Kidney (tissue), 14 donors: ENCODE data around the gene C3orf62. TPM values are rescaled to one million over a fixed set of nuclear protein-coding genes. Genes with fewer than 3 reads are reported as not detected.

Experiments used
- DNase-seq, 5 donors: peaks; one replicate each; pipeline ENCODE4 v3.0.0-alpha.2; 2013 to 2020
- FAIRE-seq: peaks from 2 replicates; lab custom pipeline; 2012; peaks lifted over from hg19 to GRCh38; lab: Jason Lieb, UNC
- H3K27ac ChIP-seq, 2 donors: one replicate each; pipeline ENCODE4 v1.7.0; 2013; ENCODE audit warnings: low read depth in 2 of 2, low read length in 2 of 2, inconsistent platforms in 1 of 2
- H3K27me3 ChIP-seq: one replicate; pipeline ENCODE4 v1.7.1; 2013; ENCODE audit warnings: low read length, inconsistent platforms; ENCODE audit not compliant: control insufficient read depth, insufficient read depth
- H3K36me3 ChIP-seq, 3 donors: one replicate each; pipeline versions ENCODE4 v1.7.0 to v1.7.1; 2013; ENCODE audit warnings: low read length in 3 of 3, control low read depth in 1 of 3, inconsistent platforms in 1 of 3; ENCODE audit not compliant: insufficient read depth in 3 of 3, control insufficient read depth in 2 of 3
- H3K4me1 ChIP-seq, 3 donors: one replicate each; pipeline versions ENCODE4 v1.7.0 to v1.7.1; 2013; ENCODE audit warnings: low read length in 3 of 3, inconsistent platforms in 1 of 3, low read depth in 1 of 3; ENCODE audit not compliant: control insufficient read depth in 2 of 3, insufficient read depth in 2 of 3
- H3K4me3 ChIP-seq, 3 donors: one replicate each; pipeline versions ENCODE4 v1.7.0 to v1.8.1; 2013; ENCODE audit warnings: low read length in 3 of 3, control low read depth in 1 of 3, inconsistent platforms in 1 of 3
- H3K9ac ChIP-seq, 3 donors: one replicate each; pipeline versions ENCODE4 v1.7.0 to v1.7.1; 2013; ENCODE audit warnings: low read length in 3 of 3, control low read depth in 1 of 3, inconsistent platforms in 1 of 3
- H3K9me3 ChIP-seq, 3 donors: one replicate each; pipeline versions ENCODE4 v1.7.0 to v1.7.1; 2013; ENCODE audit warnings: low read length in 3 of 3, control low read depth in 1 of 3, inconsistent platforms in 1 of 3; ENCODE audit not compliant: control insufficient read depth in 2 of 3, insufficient read depth in 1 of 3
- intact Hi-C: fragments of 100-400 bp; cut with DNase I; formaldehyde crosslinking; loops from one replicate; pipeline ENCODE4 v1.11.1; 2022
- polyA plus RNA-seq: library from polyadenylated mRNA; stranded (reverse); fragments of 350-450 nt; fragmentation: Illumina TruSeq; extraction: RNeasy Lipid Tissue Mini Kit (QIAGEN cat#74804); gene quantifications from one replicate; pipeline ENCODE4 v1.2.3, GENCODE V29; 2014; ENCODE audit warnings: low read depth, low replicate concordance; ENCODE audit not compliant: insufficient read depth
- total RNA-seq: library from RNA; stranded (reverse); fragmentation: NEBNext Ultra II Directional; extraction: Animal tissue kit (Norgen Biotek cat#: 25700); gene quantifications from one replicate; pipeline ENCODE4 v1.2.1, GENCODE V29; 2021
- TF ChIP-seq, protein P1 (sequence below): IDR thresholded peaks from 3 replicates; pipeline ENCODE4 v1.5.1; 2012; ENCODE audit warnings: mild to moderate bottlenecking, moderate library complexity, borderline replicate concordance; ENCODE audit not compliant: insufficient read depth; ENCODE audit errors: extremely low read depth
- donor health status: control.
- donor health status: control.
- donor health status: control.
- donor health status: control.
- donor health status: control.
- donor health status: DM: yes; HTN: yes; CAD: no.
- donor health status: Normal renal cell carcinoma (clear cell type).

The C3orf62 gene
- total and polyA plus RNA-seq, 2 donors from 2014 or later, result 4.7 to 7.0 TPM

DNA sequence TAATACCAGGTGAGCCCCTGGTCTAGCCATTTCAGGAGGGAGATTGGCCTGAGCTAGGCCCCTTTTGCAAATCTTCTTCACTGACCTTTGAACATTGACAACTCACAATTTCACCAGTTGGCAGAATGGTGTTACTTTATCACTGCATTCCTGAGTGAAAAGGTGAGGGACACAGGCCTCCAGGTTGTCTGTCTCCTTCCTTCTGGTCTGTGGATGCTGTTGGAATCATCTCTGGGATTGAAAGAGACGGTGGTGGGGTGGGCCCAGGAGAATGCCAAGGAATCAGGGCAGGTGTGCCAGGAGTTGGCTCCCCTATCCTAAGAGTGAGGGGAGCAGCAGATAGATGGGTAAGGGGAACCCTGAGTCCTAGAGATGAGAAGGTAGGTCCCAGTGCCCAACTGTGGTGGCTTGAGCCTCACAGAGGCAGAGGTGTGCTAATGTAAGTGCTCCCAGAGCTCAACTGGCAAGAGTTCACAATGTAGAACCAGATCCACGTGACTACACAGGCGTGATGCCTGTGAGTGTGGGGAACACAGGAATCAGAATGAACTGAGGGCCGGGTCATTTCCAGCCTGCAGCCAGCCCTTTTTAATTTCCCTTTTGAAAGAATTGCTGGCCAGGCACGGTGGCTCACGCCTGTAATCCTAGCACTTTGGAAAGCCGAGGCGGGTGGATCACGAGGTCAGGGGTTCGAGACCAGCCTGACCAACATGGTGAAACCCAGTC, 11.2 kb downstream of the C3orf62 start:
- Histone ChIP-seq H3K36me3 (peaks cover 0 to 4% (median 1%) of the 10 kb centered on the region in 3 donors), H3K4me1 (peaks cover 0 to 2% (median 0%) of the 10 kb centered on the region in 3 donors), H3K27me3 (no peaks in the 10 kb centered on the region), H3K9ac (no peak overlapping the region), H3K27ac (no peak overlapping the region), H3K9me3 (no peaks in the 10 kb centered on the region), H3K4me3 (no peak overlapping the region)
- DNase-seq (no peak), FAIRE-seq (no peak)
- intact Hi-C loops, result no loop called here
- TF ChIP-seq, protein P1, sequence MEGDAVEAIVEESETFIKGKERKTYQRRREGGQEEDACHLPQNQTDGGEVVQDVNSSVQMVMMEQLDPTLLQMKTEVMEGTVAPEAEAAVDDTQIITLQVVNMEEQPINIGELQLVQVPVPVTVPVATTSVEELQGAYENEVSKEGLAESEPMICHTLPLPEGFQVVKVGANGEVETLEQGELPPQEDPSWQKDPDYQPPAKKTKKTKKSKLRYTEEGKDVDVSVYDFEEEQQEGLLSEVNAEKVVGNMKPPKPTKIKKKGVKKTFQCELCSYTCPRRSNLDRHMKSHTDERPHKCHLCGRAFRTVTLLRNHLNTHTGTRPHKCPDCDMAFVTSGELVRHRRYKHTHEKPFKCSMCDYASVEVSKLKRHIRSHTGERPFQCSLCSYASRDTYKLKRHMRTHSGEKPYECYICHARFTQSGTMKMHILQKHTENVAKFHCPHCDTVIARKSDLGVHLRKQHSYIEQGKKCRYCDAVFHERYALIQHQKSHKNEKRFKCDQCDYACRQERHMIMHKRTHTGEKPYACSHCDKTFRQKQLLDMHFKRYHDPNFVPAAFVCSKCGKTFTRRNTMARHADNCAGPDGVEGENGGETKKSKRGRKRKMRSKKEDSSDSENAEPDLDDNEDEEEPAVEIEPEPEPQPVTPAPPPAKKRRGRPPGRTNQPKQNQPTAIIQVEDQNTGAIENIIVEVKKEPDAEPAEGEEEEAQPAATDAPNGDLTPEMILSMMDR, result no peak

DNA sequence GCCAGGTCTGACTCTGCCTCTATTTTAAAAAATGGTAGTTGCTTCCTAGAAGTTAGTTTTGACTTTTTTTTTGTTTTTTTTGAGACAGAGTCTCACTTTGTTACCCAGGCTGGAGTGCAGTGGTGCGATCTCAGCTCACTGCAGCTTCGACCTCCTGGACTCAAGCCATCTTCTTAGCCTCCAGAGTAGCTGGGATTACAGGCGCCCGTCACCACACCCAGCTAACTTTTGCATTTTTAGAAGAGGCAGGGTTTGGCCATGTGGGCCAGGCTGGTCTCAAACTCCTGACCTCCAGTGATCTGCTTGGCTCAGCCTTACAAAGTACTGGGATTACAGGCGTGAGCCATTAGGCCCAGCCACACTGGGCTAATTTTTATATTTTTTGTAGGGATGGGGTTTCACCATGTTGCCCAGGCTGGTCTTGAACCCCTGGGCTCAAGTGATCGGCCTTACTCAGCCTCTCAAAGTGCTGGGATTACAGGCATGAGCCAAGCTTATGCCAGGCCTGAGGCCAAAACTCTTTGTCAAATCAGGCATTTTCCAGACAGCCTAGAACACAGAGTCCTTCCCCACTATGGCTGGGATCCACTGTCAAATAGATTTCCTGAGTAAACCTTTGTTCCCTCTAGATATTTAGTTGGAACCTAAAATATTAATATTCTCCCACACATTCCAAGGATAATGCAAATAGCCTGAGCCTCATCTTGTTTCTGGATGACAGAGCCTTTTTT, 13.7 kb downstream of the C3orf62 start:
- no peaks in the 10 kb centered on the region for H3K36me3 ChIP-seq
- FAIRE-seq (no peak), DNase-seq (no peak)
- H3K4me3 ChIP-seq, result no peak overlapping the region
- H3K27me3 ChIP-seq, result no peaks in the 10 kb centered on the region
- no peak overlapping the region for H3K27ac ChIP-seq
- TF ChIP-seq, protein P1, result no peak
- no peak overlapping the region for H3K9ac ChIP-seq
- intact Hi-C loops, result no loop called here
- H3K9me3 ChIP-seq, result no peaks in the 10 kb centered on the region
- peaks cover 0 to 3% (median 2%) of the 10 kb centered on the region in 3 donors for H3K4me1 ChIP-seq

DNA sequence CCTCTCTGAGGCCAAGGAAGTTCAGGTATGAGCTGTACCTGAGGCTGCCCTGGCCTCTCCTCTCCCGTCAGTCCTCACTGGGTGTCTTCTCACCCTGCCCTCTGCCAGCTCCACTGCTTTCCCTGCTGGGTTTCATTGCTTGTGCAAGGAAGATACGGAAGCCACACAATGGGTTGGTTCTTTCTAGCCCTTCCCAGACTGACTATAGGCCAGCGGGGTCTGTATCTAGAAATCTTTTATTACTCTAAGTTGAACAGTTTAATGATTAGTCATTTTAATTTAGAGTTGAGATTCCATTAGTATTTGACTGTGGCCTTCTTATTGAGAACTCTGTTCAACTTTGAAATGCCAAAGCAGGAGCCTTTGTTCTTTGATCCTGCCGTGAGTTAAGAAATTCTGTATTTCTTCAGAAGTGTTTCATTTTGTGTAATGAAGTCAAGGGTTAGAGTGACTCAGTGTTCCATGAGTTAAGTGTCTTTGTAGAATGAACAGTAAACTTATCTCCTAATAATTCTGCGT, 16.2 kb downstream of the C3orf62 start:
- no peak for FAIRE-seq
- H3K9me3 ChIP-seq, result no peaks in the 10 kb centered on the region
- intact Hi-C loops, result no loop called here

More for the DNA sequence above, 16.2 kb downstream of the C3orf62 start:
- H3K4me1 ChIP-seq, result peaks cover 0 to 3% (median 2%) of the 10 kb centered on the region in 3 donors
- no peaks in the 10 kb centered on the region for H3K36me3 ChIP-seq
- H3K27ac ChIP-seq, result peak overlapping the region; percentile 53 to 58
- no peaks in the 10 kb centered on the region for H3K27me3 ChIP-seq
- peak in 2 of 5 donors; percentile 38 to 53 for DNase-seq
- no peak overlapping the region for H3K9ac ChIP-seq
- no peak overlapping the region for H3K4me3 ChIP-seq
- TF ChIP-seq, protein P1, result no peak
